Liver (tissue), 9 donors: ENCODE data around the gene LARGE1. TPM values are rescaled to one million over a fixed set of nuclear protein-coding genes. Genes with fewer than 3 reads are reported as not detected.

Experiments used
- DNase-seq: peaks from one replicate; pipeline ENCODE4 v3.0.0-alpha.2; 2017; ENCODE audit warnings: low spot score
- H3K27ac ChIP-seq, 2 donors: one replicate each; pipeline ENCODE4 v1.7.0; 2013; ENCODE audit warnings: inconsistent platforms in 2 of 2, low read length in 2 of 2, control low read depth in 1 of 2, low read depth in 1 of 2, mild to moderate bottlenecking in 1 of 2
- H3K27me3 ChIP-seq, 4 donors: one replicate each; pipeline versions ENCODE4 v1.6.1 to v1.7.0; 2013; ENCODE audit warnings: low read length in 3 of 4, inconsistent platforms in 1 of 4, mild to moderate bottlenecking in 1 of 4, moderate library complexity in 1 of 4; ENCODE audit not compliant: control insufficient read depth in 4 of 4, insufficient read depth in 4 of 4
- H3K36me3 ChIP-seq, 4 donors: one replicate each; pipeline versions ENCODE4 v1.6.1 to v1.7.0; 2013; ENCODE audit warnings: low read length in 3 of 4, mild to moderate bottlenecking in 3 of 4, low read depth in 1 of 4, moderate library complexity in 1 of 4; ENCODE audit not compliant: control insufficient read depth in 4 of 4, insufficient read depth in 3 of 4
- H3K4me1 ChIP-seq, 4 donors: one replicate each; pipeline versions ENCODE4 v1.6.1 to v1.7.0; 2013; ENCODE audit warnings: low read length in 3 of 4, mild to moderate bottlenecking in 3 of 4, moderate library complexity in 1 of 4; ENCODE audit not compliant: control insufficient read depth in 4 of 4, insufficient read depth in 4 of 4
- H3K4me3 ChIP-seq, 3 donors: one replicate each; pipeline versions ENCODE4 v1.6.1 to v1.7.0; 2013; ENCODE audit warnings: low read length in 3 of 3, control low read depth in 1 of 3, low read depth in 1 of 3, mild to moderate bottlenecking in 1 of 3
- H3K9ac ChIP-seq, 2 donors: one replicate each; pipeline ENCODE4 v1.7.0; 2013; ENCODE audit warnings: low read length in 2 of 2, mild to moderate bottlenecking in 2 of 2, moderate library complexity in 2 of 2, control low read depth in 1 of 2, low read depth in 1 of 2
- H3K9me3 ChIP-seq, 4 donors: one replicate each; pipeline versions ENCODE4 v1.6.1 to v1.7.0; 2013; ENCODE audit warnings: low read length in 3 of 4; ENCODE audit not compliant: control insufficient read depth in 4 of 4
- EGR1 ChIP-seq, 2 donors: IDR thresholded peaks; 2 replicates each; pipeline ENCODE4 v1.6.1; 2016 to 2018; ENCODE audit warnings: antibody characterized with exemption in 2 of 2, low read depth in 2 of 2
- FOXA1 ChIP-seq: IDR thresholded peaks from 2 replicates; pipeline ENCODE4 v1.6.1; 2016; ENCODE audit warnings: antibody characterized with exemption
- FOXA2 ChIP-seq: IDR thresholded peaks from 2 replicates; pipeline ENCODE4 v1.6.1; 2016; ENCODE audit warnings: antibody characterized with exemption
- HNF4A ChIP-seq, 2 donors: conservative IDR thresholded peaks; 2 replicates each; pipeline ENCODE4 v1.6.1; 2016; ENCODE audit warnings: antibody characterized with exemption in 2 of 2, mild to moderate bottlenecking in 2 of 2
- JUND ChIP-seq, 2 donors: IDR thresholded peaks; 2 replicates each; pipeline ENCODE4 v1.6.1; 2016; ENCODE audit warnings: antibody characterized with exemption in 2 of 2
- MAX ChIP-seq: IDR thresholded peaks from 2 replicates; pipeline ENCODE4 v1.6.1; 2016; ENCODE audit warnings: antibody characterized with exemption
- NR2F2 ChIP-seq: IDR thresholded peaks from 2 replicates; pipeline ENCODE4 v1.6.1; 2016; ENCODE audit warnings: antibody characterized with exemption
- RAD21 ChIP-seq, 2 donors: IDR thresholded peaks; 2 replicates each; pipeline ENCODE4 v1.6.1; 2016; ENCODE audit warnings: antibody characterized with exemption in 2 of 2, mild to moderate bottlenecking in 2 of 2
- REST ChIP-seq: IDR thresholded peaks from 2 replicates; pipeline ENCODE4 v1.6.1; 2016; ENCODE audit warnings: antibody characterized with exemption, mild to moderate bottlenecking
- TAF1 ChIP-seq: conservative IDR thresholded peaks from 2 replicates; pipeline ENCODE4 v1.6.1; 2016; ENCODE audit warnings: antibody characterized with exemption, mild to moderate bottlenecking
- WGBS: extraction: QIAGEN DNeasy Blood & Tissue Kit; methylation state at CpG from one replicate; pipeline ENCODE4 v1.1.7; 2013; 5-methylcytosine and 5-hydroxymethylcytosine counted together
- polyA plus RNA-seq, 2 donors: library from polyadenylated mRNA; stranded (reverse) in 1 of 2; unstranded in 1 of 2; fragments of 200-250 nt in 1 of 2; fragments of >200 nt in 1 of 2; fragmentation: Nextera tagmentation in 1 of 2; extraction: Ambion mirVana in 1 of 2; gene quantifications; one replicate each; pipeline versions ENCODE4 v1.2.1 to v1.2.3, GENCODE V29; 2013 to 2015
- total RNA-seq, 2 donors: library from RNA; depleted of rRNA; stranded (reverse); fragments of >200 nt; gene quantifications; one replicate each; pipeline ENCODE4 v1.2.3, GENCODE V29; 2014
- TF ChIP-seq, protein P1 (sequence below): IDR thresholded peaks from 2 replicates; pipeline ENCODE4 v1.6.1; 2016; ENCODE audit warnings: antibody characterized with exemption
- TF ChIP-seq, protein P2 (sequence below): IDR thresholded peaks from 2 replicates; pipeline ENCODE4 v1.6.1; 2016; ENCODE audit warnings: antibody characterized with exemption
- donor health status: healthy.
- donor health status: healthy.
- donor health status: healthy.
- donor health status: healthy.
- donor health status: healthy.

LARGE1 gene
- total and polyA plus RNA-seq, 4 donors, result 2.3 to 14.1 (median 5.7) TPM

DNA sequence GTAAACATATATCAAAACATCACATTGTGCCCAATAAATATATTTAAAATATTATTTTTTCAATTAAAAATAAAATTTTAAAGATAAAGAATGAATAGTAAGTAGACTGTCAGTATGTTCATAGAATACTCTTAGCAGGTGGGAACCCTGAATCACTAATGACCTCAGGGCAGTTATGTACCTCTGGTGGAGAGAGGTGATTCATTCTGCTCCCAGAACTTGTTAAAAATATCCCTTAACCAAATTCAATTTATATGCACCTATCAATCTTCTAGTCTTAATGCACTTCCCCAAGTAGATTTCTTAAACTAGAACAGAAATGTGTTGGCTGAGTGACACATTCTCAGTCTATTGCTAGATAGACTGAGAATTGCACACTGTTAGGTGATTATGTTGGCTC, 678.2 kb downstream of the LARGE1 start:
- Histone ChIP-seq H3K4me1 (no peaks in the 10 kb centered on the region), H3K4me3 (no peak overlapping the region), H3K27me3 (no peaks in the 10 kb centered on the region), H3K9me3 (no peaks in the 10 kb centered on the region), H3K36me3 (no peaks in the 10 kb centered on the region), H3K27ac (no peak overlapping the region), H3K9ac (no peak overlapping the region)
- TF ChIP-seq JUND (IDR thresholded peaks at IDR 0.05), result no peak
- no peak for TF ChIP-seq FOXA2
- TF ChIP-seq REST, result no peak
- TF ChIP-seq NR2F2, result no peak
- DNase-seq, result no peak

- WGBS, result 58% methylated on average over 3 of the region's 3 CpGs
- TF ChIP-seq REST (no peak), JUND (IDR thresholded peaks at IDR 0.05) (no peak), RAD21 (IDR thresholded peaks at IDR 0.05) (no peak), MAX (no peak), FOXA1 (no peak), TAF1 (no peak), FOXA2 (no peak), EGR1 (IDR thresholded peaks at IDR 0.05; ENCODE audit: low read depth in 2 of 2) (no peak), HNF4A (conservative IDR thresholded peaks at IDR 0.05) (no peak)
- TF ChIP-seq, protein P1, sequence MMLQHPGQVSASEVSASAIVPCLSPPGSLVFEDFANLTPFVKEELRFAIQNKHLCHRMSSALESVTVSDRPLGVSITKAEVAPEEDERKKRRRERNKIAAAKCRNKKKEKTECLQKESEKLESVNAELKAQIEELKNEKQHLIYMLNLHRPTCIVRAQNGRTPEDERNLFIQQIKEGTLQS, result no peak
- TF ChIP-seq, protein P2, sequence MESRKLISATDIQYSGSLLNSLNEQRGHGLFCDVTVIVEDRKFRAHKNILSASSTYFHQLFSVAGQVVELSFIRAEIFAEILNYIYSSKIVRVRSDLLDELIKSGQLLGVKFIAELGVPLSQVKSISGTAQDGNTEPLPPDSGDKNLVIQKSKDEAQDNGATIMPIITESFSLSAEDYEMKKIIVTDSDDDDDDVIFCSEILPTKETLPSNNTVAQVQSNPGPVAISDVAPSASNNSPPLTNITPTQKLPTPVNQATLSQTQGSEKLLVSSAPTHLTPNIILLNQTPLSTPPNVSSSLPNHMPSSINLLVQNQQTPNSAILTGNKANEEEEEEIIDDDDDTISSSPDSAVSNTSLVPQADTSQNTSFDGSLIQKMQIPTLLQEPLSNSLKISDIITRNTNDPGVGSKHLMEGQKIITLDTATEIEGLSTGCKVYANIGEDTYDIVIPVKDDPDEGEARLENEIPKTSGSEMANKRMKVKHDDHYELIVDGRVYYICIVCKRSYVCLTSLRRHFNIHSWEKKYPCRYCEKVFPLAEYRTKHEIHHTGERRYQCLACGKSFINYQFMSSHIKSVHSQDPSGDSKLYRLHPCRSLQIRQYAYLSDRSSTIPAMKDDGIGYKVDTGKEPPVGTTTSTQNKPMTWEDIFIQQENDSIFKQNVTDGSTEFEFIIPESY, result no peak
- Histone ChIP-seq H3K27me3 (no peaks in the 10 kb centered on the region), H3K36me3 (no peaks in the 10 kb centered on the region), H3K27ac (no peak overlapping the region), H3K4me3 (no peak overlapping the region), H3K9me3 (no peaks in the 10 kb centered on the region), H3K4me1 (no peaks in the 10 kb centered on the region), H3K9ac (no peak overlapping the region)
- DNase-seq, result no peak
Measured at GRCh38 chr22:33240888-33241475, 679.3 kb downstream of the LARGE1 start.
